Liver (tissue), 9 donors: ENCODE measurements around the gene RAX2. TPM values are rescaled to one million over a fixed set of nuclear protein-coding genes. Genes with fewer than 3 reads are reported as not detected.

Experiments
- DNase-seq: peaks from one replicate; pipeline ENCODE4 v3.0.0-alpha.2; 2017; ENCODE audit warnings: low spot score
- H3K27ac ChIP-seq, 2 donors: one replicate each; pipeline ENCODE4 v1.7.0; 2013; ENCODE audit warnings: inconsistent platforms in 2 of 2, low read length in 2 of 2, control low read depth in 1 of 2, low read depth in 1 of 2, mild to moderate bottlenecking in 1 of 2
- H3K27me3 ChIP-seq, 4 donors: one replicate each; pipeline versions ENCODE4 v1.6.1 to v1.7.0; 2013; ENCODE audit warnings: low read length in 3 of 4, inconsistent platforms in 1 of 4, mild to moderate bottlenecking in 1 of 4, moderate library complexity in 1 of 4; ENCODE audit not compliant: control insufficient read depth in 4 of 4, insufficient read depth in 4 of 4
- H3K36me3 ChIP-seq, 4 donors: one replicate each; pipeline versions ENCODE4 v1.6.1 to v1.7.0; 2013; ENCODE audit warnings: low read length in 3 of 4, mild to moderate bottlenecking in 3 of 4, low read depth in 1 of 4, moderate library complexity in 1 of 4; ENCODE audit not compliant: control insufficient read depth in 4 of 4, insufficient read depth in 3 of 4
- H3K4me1 ChIP-seq, 4 donors: one replicate each; pipeline versions ENCODE4 v1.6.1 to v1.7.0; 2013; ENCODE audit warnings: low read length in 3 of 4, mild to moderate bottlenecking in 3 of 4, moderate library complexity in 1 of 4; ENCODE audit not compliant: control insufficient read depth in 4 of 4, insufficient read depth in 4 of 4
- H3K4me3 ChIP-seq, 3 donors: one replicate each; pipeline versions ENCODE4 v1.6.1 to v1.7.0; 2013; ENCODE audit warnings: low read length in 3 of 3, control low read depth in 1 of 3, low read depth in 1 of 3, mild to moderate bottlenecking in 1 of 3
- H3K9ac ChIP-seq, 2 donors: one replicate each; pipeline ENCODE4 v1.7.0; 2013; ENCODE audit warnings: low read length in 2 of 2, mild to moderate bottlenecking in 2 of 2, moderate library complexity in 2 of 2, control low read depth in 1 of 2, low read depth in 1 of 2
- H3K9me3 ChIP-seq, 4 donors: one replicate each; pipeline versions ENCODE4 v1.6.1 to v1.7.0; 2013; ENCODE audit warnings: low read length in 3 of 4; ENCODE audit not compliant: control insufficient read depth in 4 of 4
- CTCF ChIP-seq: fragments of 150-350 bp; IDR thresholded peaks from 2 replicates; pipeline ENCODE4 v1.5.1; 2017; ENCODE audit warnings: improper control_type of control experiment, low read depth, low read length; ENCODE audit not compliant: missing input control
- EGR1 ChIP-seq, 2 donors: IDR thresholded peaks; 2 replicates each; pipeline ENCODE4 v1.6.1; 2016 to 2018; ENCODE audit warnings: antibody characterized with exemption in 2 of 2, low read depth in 2 of 2
- FOXA1 ChIP-seq: IDR thresholded peaks from 2 replicates; pipeline ENCODE4 v1.6.1; 2016; ENCODE audit warnings: antibody characterized with exemption
- FOXA2 ChIP-seq: IDR thresholded peaks from 2 replicates; pipeline ENCODE4 v1.6.1; 2016; ENCODE audit warnings: antibody characterized with exemption
- GABPA ChIP-seq, 2 donors: IDR thresholded peaks in 1 of 2; conservative IDR thresholded peaks in 1 of 2; 2 replicates each; pipeline ENCODE4 v1.6.1; 2016; ENCODE audit warnings: antibody characterized with exemption in 2 of 2, mild to moderate bottlenecking in 1 of 2, moderate library complexity in 1 of 2
- HNF4A ChIP-seq, 2 donors: conservative IDR thresholded peaks; 2 replicates each; pipeline ENCODE4 v1.6.1; 2016; ENCODE audit warnings: antibody characterized with exemption in 2 of 2, mild to moderate bottlenecking in 2 of 2
- HNF4G ChIP-seq: IDR thresholded peaks from 2 replicates; pipeline ENCODE4 v1.6.1; 2016; ENCODE audit warnings: antibody characterized with exemption
- JUND ChIP-seq, 2 donors: IDR thresholded peaks; 2 replicates each; pipeline ENCODE4 v1.6.1; 2016; ENCODE audit warnings: antibody characterized with exemption in 2 of 2
- MAX ChIP-seq: IDR thresholded peaks from 2 replicates; pipeline ENCODE4 v1.6.1; 2016; ENCODE audit warnings: antibody characterized with exemption
- NR2F2 ChIP-seq: IDR thresholded peaks from 2 replicates; pipeline ENCODE4 v1.6.1; 2016; ENCODE audit warnings: antibody characterized with exemption
- RAD21 ChIP-seq, 2 donors: IDR thresholded peaks; 2 replicates each; pipeline ENCODE4 v1.6.1; 2016; ENCODE audit warnings: antibody characterized with exemption in 2 of 2, mild to moderate bottlenecking in 2 of 2
- REST ChIP-seq: IDR thresholded peaks from 2 replicates; pipeline ENCODE4 v1.6.1; 2016; ENCODE audit warnings: antibody characterized with exemption, mild to moderate bottlenecking
- RXRA ChIP-seq, 2 donors: IDR thresholded peaks; 2 replicates each; pipeline ENCODE4 v1.6.1; 2017 to 2018; ENCODE audit warnings: antibody characterized with exemption in 2 of 2, mild to moderate bottlenecking in 1 of 2
- SP1 ChIP-seq: IDR thresholded peaks from 2 replicates; pipeline ENCODE4 v1.6.1; 2018; ENCODE audit warnings: antibody characterized with exemption, mild to moderate bottlenecking
- TAF1 ChIP-seq: conservative IDR thresholded peaks from 2 replicates; pipeline ENCODE4 v1.6.1; 2016; ENCODE audit warnings: antibody characterized with exemption, mild to moderate bottlenecking
- YY1 ChIP-seq: IDR thresholded peaks from 2 replicates; pipeline ENCODE4 v1.6.1; 2016; ENCODE audit warnings: antibody characterized with exemption, mild to moderate bottlenecking
- ZBTB33 ChIP-seq: IDR thresholded peaks from 2 replicates; pipeline ENCODE4 v1.6.1; 2016; ENCODE audit warnings: antibody characterized with exemption
- WGBS: extraction: QIAGEN DNeasy Blood & Tissue Kit; methylation state at CpG from one replicate; pipeline ENCODE4 v1.1.7; 2013; 5-methylcytosine and 5-hydroxymethylcytosine counted together
- polyA plus RNA-seq, 2 donors: library from polyadenylated mRNA; stranded (reverse) in 1 of 2; unstranded in 1 of 2; fragments of 200-250 nt in 1 of 2; fragments of >200 nt in 1 of 2; fragmentation: Nextera tagmentation in 1 of 2; extraction: Ambion mirVana in 1 of 2; gene quantifications; one replicate each; pipeline versions ENCODE4 v1.2.1 to v1.2.3, GENCODE V29; 2013 to 2015
- total RNA-seq, 2 donors: library from RNA; depleted of rRNA; stranded (reverse); fragments of >200 nt; gene quantifications; one replicate each; pipeline ENCODE4 v1.2.3, GENCODE V29; 2014
- TF ChIP-seq, protein P1 (sequence below): IDR thresholded peaks from 2 replicates; pipeline ENCODE4 v1.6.1; 2016; ENCODE audit warnings: antibody characterized with exemption
- donor health status: healthy.
- donor health status: healthy.
- donor health status: healthy.
- donor health status: healthy.
- donor health status: healthy.

RAX2 gene
- total and polyA plus RNA-seq, 4 donors, result not detected

GRCh38 chr19:3818918-3819317 lies 46.9 kb upstream of the RAX2 start:
- no peak overlapping the region for H3K27ac ChIP-seq

GRCh38 chr19:3818466-3818865 lies 46.4 kb upstream of the RAX2 start:
- H3K27ac ChIP-seq, result no peak overlapping the region
- peaks cover 0 to 5% (median 2%) of the 10 kb centered on the region in 4 donors for H3K4me1 ChIP-seq
- H3K9me3 ChIP-seq, result no peaks in the 10 kb centered on the region
- H3K4me3 ChIP-seq, result no peak overlapping the region
- H3K36me3 ChIP-seq, result no peaks in the 10 kb centered on the region
- 47% methylated on average over 11 of the region's 11 CpGs for WGBS
- no peaks in the 10 kb centered on the region for H3K27me3 ChIP-seq
- no peak for DNase-seq
- H3K9ac ChIP-seq, result no peak overlapping the region
- TF ChIP-seq FOXA2 (no peak), RAD21 (IDR thresholded peaks at IDR 0.05) (no peak), EGR1 (IDR thresholded peaks at IDR 0.05; ENCODE audit: low read depth in 2 of 2) (no peak), SP1 (no peak)
- TF ChIP-seq, protein P1, sequence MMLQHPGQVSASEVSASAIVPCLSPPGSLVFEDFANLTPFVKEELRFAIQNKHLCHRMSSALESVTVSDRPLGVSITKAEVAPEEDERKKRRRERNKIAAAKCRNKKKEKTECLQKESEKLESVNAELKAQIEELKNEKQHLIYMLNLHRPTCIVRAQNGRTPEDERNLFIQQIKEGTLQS, result no peak

More at GRCh38 chr19:3818918-3819317, 46.9 kb upstream of the RAX2 start:
- Histone ChIP-seq H3K4me3 (no peak overlapping the region), H3K9ac (no peak overlapping the region), H3K36me3 (no peaks in the 10 kb centered on the region), H3K9me3 (no peaks in the 10 kb centered on the region), H3K27me3 (no peaks in the 10 kb centered on the region), H3K4me1 (peaks cover 0 to 3% (median 1%) of the 10 kb centered on the region in 4 donors)
- DNase-seq, result no peak
- no peak for TF ChIP-seq RAD21 (IDR thresholded peaks at IDR 0.05)
- no peak for TF ChIP-seq HNF4A (conservative IDR thresholded peaks at IDR 0.05)
- no peak for TF ChIP-seq MAX
- no peak for TF ChIP-seq TAF1
- TF ChIP-seq RXRA (IDR thresholded peaks at IDR 0.05), result no peak
- 73% methylated on average over 31 of the region's 31 CpGs for WGBS

DNA sequence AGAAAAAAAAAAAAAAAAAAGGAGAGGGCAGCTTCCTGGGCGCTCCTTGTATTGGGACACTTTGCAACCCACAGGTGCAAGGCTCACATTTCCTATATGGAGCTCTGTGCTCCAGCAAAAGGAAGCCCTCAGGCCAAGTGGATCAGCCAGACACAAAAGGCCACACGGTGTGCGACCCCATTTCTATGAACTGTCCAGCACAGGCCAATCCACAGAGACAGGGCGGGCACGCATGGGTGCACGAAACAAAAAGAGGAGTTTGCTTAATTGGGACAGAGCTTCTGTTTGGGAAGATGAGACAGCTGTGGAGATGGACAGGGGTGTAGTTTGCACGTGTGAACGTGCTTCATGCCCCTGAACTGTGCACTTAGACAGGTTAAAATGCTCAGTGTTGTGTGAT lies 45.7 kb upstream of the RAX2 start:
- peaks cover 0 to 12% (median 3%) of the 10 kb centered on the region in 4 donors for H3K4me1 ChIP-seq
- H3K27me3 ChIP-seq, result no peaks in the 10 kb centered on the region
- TF ChIP-seq SP1, result no peak
- no peak for TF ChIP-seq ZBTB33
- TF ChIP-seq RXRA (IDR thresholded peaks at IDR 0.05), result no peak
- TF ChIP-seq HNF4A (conservative IDR thresholded peaks at IDR 0.05), result no peak
- TF ChIP-seq MAX, result no peak
- no peak for TF ChIP-seq YY1
- TF ChIP-seq JUND (IDR thresholded peaks at IDR 0.05), result no peak
- no peak for TF ChIP-seq EGR1 (IDR thresholded peaks at IDR 0.05; ENCODE audit: low read depth in 2 of 2)
- TF ChIP-seq FOXA1, result no peak
- TF ChIP-seq, protein P1, result no peak
- TF ChIP-seq TAF1, result no peak
- TF ChIP-seq REST, result no peak
- TF ChIP-seq GABPA (IDR thresholded peaks at IDR 0.05 in 1 of 2, conservative IDR thresholded peaks at IDR 0.05 in 1 of 2), result no peak
- TF ChIP-seq FOXA2, result no peak
- TF ChIP-seq HNF4G, result no peak
- no peak for TF ChIP-seq CTCF
- no peak for TF ChIP-seq RAD21 (IDR thresholded peaks at IDR 0.05)
- TF ChIP-seq NR2F2, result no peak
- no peaks in the 10 kb centered on the region for H3K36me3 ChIP-seq
- H3K27ac ChIP-seq, result no peak overlapping the region
- DNase-seq, result no peak
- H3K9me3 ChIP-seq, result no peaks in the 10 kb centered on the region
- H3K9ac ChIP-seq, result no peak overlapping the region
- no peak overlapping the region for H3K4me3 ChIP-seq
- WGBS, result 89% methylated on average over 8 of the region's 8 CpGs
